ENCODE measurements around the gene APIP.

GRCh38 chr11:34864424-34864823 is 51.8 kb downstream of the APIP start:
- TF ChIP-seq EZH2 (IDR thresholded peaks at IDR 0.05) (no peak), POLR2AphosphoS5 (IDR thresholded peaks at IDR 0.05; ENCODE audit: borderline replicate concordance, low read depth, low read length) (no peak)
